Measurements from ENCODE around the gene MACROH2A1.

GRCh38 chr5:135423146-135423845 is 24.3 kb upstream of the MACROH2A1 start:
- TF ChIP-seq POLR2A (IDR thresholded peaks at IDR 0.05; ENCODE audit: low read depth, low read length): no peak
- TF ChIP-seq POLR2AphosphoS5 (IDR thresholded peaks at IDR 0.05; ENCODE audit: low read depth, low read length): no peak
